ENCODE results near the gene ANKRD23.

DNA sequence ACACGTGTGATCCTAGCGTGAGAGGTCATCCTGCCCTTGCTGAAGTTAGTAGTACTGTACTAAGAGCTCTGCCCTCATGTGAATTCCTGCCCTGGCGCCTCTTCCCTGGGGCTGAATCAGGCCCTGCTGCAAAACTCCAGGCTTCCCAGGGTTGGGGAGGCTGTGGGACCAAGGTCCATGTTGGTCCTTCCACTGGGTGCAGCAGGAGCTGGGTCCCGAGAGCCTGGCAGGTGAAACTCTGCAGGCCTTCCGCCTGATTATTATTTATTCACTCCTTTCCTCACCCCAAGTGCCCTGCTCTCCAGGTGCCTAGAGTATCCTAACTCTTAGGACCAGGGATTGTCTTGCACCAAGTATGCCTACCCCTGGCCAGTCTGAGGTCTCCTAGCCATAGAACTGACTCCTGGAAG is 33.0 kb downstream of the ANKRD23 start:
- TF ChIP-seq EZH2 (IDR thresholded peaks at IDR 0.05; ENCODE audit: insufficient read depth, poor library complexity, severe bottlenecking) (no peak), EZH2phosphoT487 (IDR thresholded peaks at IDR 0.05; ENCODE audit: insufficient read depth, low read depth) (no peak)

Data from GM23248 (cell line).